H1 (cell line): ENCODE results near the gene BIRC7. TPM values are rescaled to one million over a fixed set of nuclear protein-coding genes. Genes with fewer than 3 reads are reported as not detected.

ENCODE experiments used
- CTCF ChIA-PET: fragments of 300-600 bp; sonication (Branson Sonifier 250); formaldehyde crosslinking; loops from one replicate; lab custom pipeline; 2021; ENCODE audit not compliant: partially characterized antibody; lab: Charles Lee
- POLR2A ChIA-PET: fragments of 300-600 bp; sonication (Branson Sonifier 250); formaldehyde crosslinking; loops from one replicate; lab custom pipeline; 2021; ENCODE audit warnings: inconsistent platforms; ENCODE audit not compliant: partially characterized antibody; lab: Charles Lee
- DNase-seq, 2 experiments: peaks; one replicate each; pipeline versions ENCODE4 v3.0.0 to v3.0.0-alpha.2; 2010 to 2022; ENCODE audit warnings: low spot score in 2 of 2, low read depth in 1 of 2, mixed read lengths in 1 of 2
- FAIRE-seq: peaks from 2 replicates; lab custom pipeline; 2011; peaks lifted over from hg19 to GRCh38; lab: Jason Lieb, UNC
- H2AFZ ChIP-seq: 2 replicates; pipeline ENCODE4 v1.8.1; 2012; ENCODE audit warnings: low read length, inconsistent platforms
- H2AK5ac ChIP-seq: 2 replicates; pipeline ENCODE4 v1.6.1; 2013; ENCODE audit warnings: low read depth, low read length
- H2BK120ac ChIP-seq: replicated peaks from 2 replicates; pipeline ENCODE3; 2013; ENCODE audit warnings: low read depth, low read length, inconsistent platforms
- H2BK12ac ChIP-seq: 2 replicates; pipeline ENCODE4 v1.6.1; 2013; ENCODE audit warnings: low read depth, low read length
- H2BK15ac ChIP-seq: 2 replicates; pipeline ENCODE4 v1.6.1; 2013; ENCODE audit warnings: low read length
- H2BK20ac ChIP-seq: 2 replicates; pipeline ENCODE4 v1.6.1; 2013; ENCODE audit warnings: low read length
- H2BK5ac ChIP-seq: 2 replicates; pipeline ENCODE4 v1.6.1; 2013; ENCODE audit warnings: low read depth, low read length
- H3K14ac ChIP-seq: 2 replicates; pipeline ENCODE4 v1.6.1; 2013; ENCODE audit warnings: inconsistent platforms; ENCODE audit not compliant: insufficient read length
- H3K18ac ChIP-seq: 2 replicates; pipeline ENCODE4 v1.6.1; 2013; ENCODE audit warnings: low read length; ENCODE audit errors: extremely low read depth
- H3K23ac ChIP-seq: 2 replicates; pipeline ENCODE4 v1.6.1; 2013; ENCODE audit warnings: inconsistent platforms; ENCODE audit not compliant: insufficient read length
- H3K23me2 ChIP-seq: 2 replicates; pipeline ENCODE4 v1.6.1; 2013; ENCODE audit warnings: low read depth, low read length
- H3K27ac ChIP-seq: 2 replicates; pipeline ENCODE4 v1.6.1; 2011; ENCODE audit warnings: low read depth, low read length, inconsistent platforms
- H3K27me3 ChIP-seq, 4 experiments: replicated peaks in 1 of 4; 1 replicate in 1 of 4; 2 replicates in 3 of 4; pipeline versions ENCODE4 v1.6.1 to v1.8.1; 2011 to 2013; ENCODE audit warnings: low read length in 3 of 4, mild to moderate bottlenecking in 3 of 4, inconsistent platforms in 2 of 4, mixed read lengths in 2 of 4, moderate library complexity in 1 of 4; ENCODE audit not compliant: control insufficient read depth in 3 of 4, insufficient read depth in 3 of 4; ENCODE audit errors: extremely low read depth in 1 of 4
- H3K36me3 ChIP-seq, 4 experiments: 2 replicates each; pipeline versions ENCODE4 v1.6.1 to v1.8.1; 2011 to 2013; ENCODE audit warnings: mild to moderate bottlenecking in 4 of 4, low read length in 3 of 4, moderate library complexity in 2 of 4, control low read depth in 1 of 4, inconsistent platforms in 1 of 4; ENCODE audit not compliant: insufficient read depth in 4 of 4, control insufficient read depth in 2 of 4
- H3K4ac ChIP-seq: replicated peaks from 2 replicates; pipeline ENCODE3; 2013; ENCODE audit warnings: low read length, low read depth, mixed read lengths, inconsistent platforms; ENCODE audit not compliant: insufficient read length
- H3K4me1 ChIP-seq, 4 experiments: replicated peaks in 1 of 4; 1 replicate in 1 of 4; 2 replicates in 3 of 4; pipeline versions ENCODE4 v1.6.1 to v1.8.1; 2011 to 2013; ENCODE audit warnings: low read length in 3 of 4, inconsistent platforms in 2 of 4, mixed read lengths in 1 of 4; ENCODE audit not compliant: insufficient read depth in 4 of 4, control insufficient read depth in 3 of 4
- H3K4me2 ChIP-seq, 2 experiments: 2 replicates each; pipeline versions ENCODE4 v1.6.1 to v1.8.1; 2011 to 2013; ENCODE audit warnings: low read depth in 2 of 2, low read length in 2 of 2, control low read depth in 1 of 2, inconsistent platforms in 1 of 2, mild to moderate bottlenecking in 1 of 2; ENCODE audit not compliant: insufficient read depth in 1 of 2
- H3K4me3 ChIP-seq, 4 experiments: fragments of 200-600, 300-600 bp in 1 of 4; sonication (generic), shearing (Covaris generic), sonication (Bioruptor Twin) in 1 of 4; 2 replicates each; pipeline versions ENCODE4 v1.5.1 to v1.8.1; 2011 to 2016; ENCODE audit warnings: low read length in 4 of 4, low read depth in 3 of 4, control low read depth in 2 of 4, inconsistent platforms in 2 of 4, mild to moderate bottlenecking in 2 of 4, mixed read lengths in 1 of 4, moderate library complexity in 1 of 4; ENCODE audit not compliant: insufficient read depth in 2 of 4; ENCODE audit errors: extremely low read depth in 1 of 4
- H3K56ac ChIP-seq: replicated peaks from 2 replicates; pipeline ENCODE3; 2013; ENCODE audit warnings: low read depth, mild to moderate bottlenecking, mixed read lengths, low read length, inconsistent platforms; ENCODE audit not compliant: insufficient read length
- H3K79me1 ChIP-seq: 2 replicates; pipeline ENCODE4 v1.6.1; 2013; ENCODE audit warnings: low read depth, low read length, control low read depth
- H3K79me2 ChIP-seq, 2 experiments: 2 replicates each; pipeline versions ENCODE4 v1.6.1 to v1.8.1; 2012 to 2013; ENCODE audit warnings: low read length in 2 of 2, mild to moderate bottlenecking in 2 of 2, inconsistent platforms in 1 of 2; ENCODE audit not compliant: insufficient read depth in 2 of 2, control insufficient read depth in 1 of 2
- H3K9ac ChIP-seq, 4 experiments: replicated peaks in 1 of 4; 1 replicate in 1 of 4; 2 replicates in 3 of 4; pipeline versions ENCODE4 v1.6.1 to v1.8.1; 2011 to 2013; ENCODE audit warnings: low read depth in 3 of 4, low read length in 3 of 4, control low read depth in 2 of 4, mild to moderate bottlenecking in 2 of 4, moderate library complexity in 2 of 4, inconsistent platforms in 1 of 4; ENCODE audit errors: extremely low read depth in 1 of 4
- H3K9me3 ChIP-seq, 2 experiments: 2 replicates each; pipeline versions ENCODE4 v1.6.1 to v1.8.1; 2012 to 2013; ENCODE audit warnings: mild to moderate bottlenecking in 2 of 2, moderate library complexity in 2 of 2, control low read depth in 1 of 2, inconsistent platforms in 1 of 2, low read depth in 1 of 2, low read length in 1 of 2, mixed read lengths in 1 of 2; ENCODE audit not compliant: insufficient read depth in 2 of 2
- H4K20me1 ChIP-seq, 2 experiments: replicated peaks in 1 of 2; 2 replicates each; pipeline versions ENCODE3 to v1.8.1; 2011 to 2013; ENCODE audit warnings: inconsistent platforms in 2 of 2, low read length in 2 of 2, mild to moderate bottlenecking in 1 of 2; ENCODE audit not compliant: insufficient read depth in 2 of 2, control insufficient read depth in 1 of 2
- H4K5ac ChIP-seq: 2 replicates; pipeline ENCODE4 v1.6.1; 2013; ENCODE audit warnings: low read length, low read depth, mixed read lengths, inconsistent platforms; ENCODE audit not compliant: insufficient read length
- H4K8ac ChIP-seq: 2 replicates; pipeline ENCODE4 v1.8.0; 2013; ENCODE audit warnings: mild to moderate bottlenecking, moderate library complexity, low read length, inconsistent platforms; ENCODE audit not compliant: insufficient read depth; ENCODE audit errors: extremely low read depth
- H4K91ac ChIP-seq: replicated peaks from 2 replicates; pipeline ENCODE3; 2013; ENCODE audit warnings: low read length, mixed read lengths, inconsistent platforms; ENCODE audit not compliant: insufficient read length
- CEBPB ChIP-seq: IDR thresholded peaks from 2 replicates; pipeline ENCODE4 v1.6.1; 2012; ENCODE audit warnings: low read depth, low read length
- CHD1 ChIP-seq: IDR thresholded peaks from 2 replicates; pipeline ENCODE4 v1.6.1; 2012; ENCODE audit warnings: low read depth, low read length, improper control_type of control experiment
- CREB1 ChIP-seq: IDR thresholded peaks from 2 replicates; pipeline ENCODE4 v1.6.1; 2012; ENCODE audit warnings: inconsistent platforms
- EP300 ChIP-seq, 2 experiments: IDR thresholded peaks; 1 replicate in 1 of 2; 2 replicates in 1 of 2; pipeline ENCODE4 v1.6.1; 2011 to 2012; ENCODE audit warnings: low read depth in 2 of 2, low read length in 2 of 2, mild to moderate bottlenecking in 2 of 2, borderline replicate concordance in 1 of 2, inconsistent platforms in 1 of 2, moderate library complexity in 1 of 2
- HDAC2 ChIP-seq, 2 experiments: fragments of 300-600 bp in 1 of 2; sonication (generic) in 1 of 2; IDR thresholded peaks; 2 replicates each; pipeline ENCODE4 v1.6.1; 2011 to 2012; ENCODE audit warnings: low read depth in 2 of 2, low read length in 2 of 2, mild to moderate bottlenecking in 2 of 2, moderate library complexity in 2 of 2, borderline replicate concordance in 1 of 2, inconsistent platforms in 1 of 2
- MAX ChIP-seq: IDR thresholded peaks from 2 replicates; pipeline ENCODE4 v1.6.1; 2012; ENCODE audit warnings: inconsistent platforms
- NANOG ChIP-seq: IDR thresholded peaks from 2 replicates; pipeline ENCODE4 v1.6.1; 2011; ENCODE audit warnings: low read length, low read depth, mild to moderate bottlenecking, inconsistent platforms; ENCODE audit not compliant: insufficient read depth, poor library complexity, severe bottlenecking
- NRF1 ChIP-seq: IDR thresholded peaks from 2 replicates; pipeline ENCODE4 v1.6.1; 2011; ENCODE audit warnings: mild to moderate bottlenecking, low read depth, low read length, improper control_type of control experiment
- SP1 ChIP-seq: IDR thresholded peaks from 2 replicates; pipeline ENCODE4 v1.6.1; 2011; ENCODE audit warnings: low read depth, low read length
- TAF7 ChIP-seq: optimal IDR thresholded peaks from 2 replicates; pipeline ENCODE3; 2011; ENCODE audit warnings: low read depth, mild to moderate bottlenecking, inconsistent platforms, low read length, moderate library complexity, borderline replicate concordance
- TEAD4 ChIP-seq: IDR thresholded peaks from 2 replicates; pipeline ENCODE4 v1.6.1; 2012; ENCODE audit warnings: low read depth, low read length, inconsistent platforms, mixed read lengths
- YY1 ChIP-seq: IDR thresholded peaks from 2 replicates; pipeline ENCODE4 v1.6.1; 2011; ENCODE audit warnings: low read depth, mild to moderate bottlenecking, low read length
- WGBS, 2 experiments: shearing (Covaris generic) in 1 of 2; methylation state at CpG; one replicate each; pipeline versions ENCODE4 v1.1.6 to v1.1.7; 2013 to 2015; ENCODE audit warnings: low lambda C conversion rate in 2 of 2, mixed read lengths in 2 of 2, inconsistent platforms in 1 of 2, low coverage in 1 of 2, missing lambda C conversion rate in 1 of 2; ENCODE audit not compliant: insufficient replicate concordance in 2 of 2, insufficient coverage in 1 of 2, insufficient read length in 1 of 2; ENCODE audit errors: extremely low coverage in 1 of 2, missing lambda C conversion rate in 1 of 2; 5-methylcytosine and 5-hydroxymethylcytosine counted together
- polyA plus RNA-seq, 7 experiments: library from polyadenylated mRNA; depleted of rRNA in 3 of 7; stranded (reverse) in 5 of 7; unstranded in 2 of 7; fragments of >200 nt in 5 of 7; fragments of 200-250 nt in 2 of 7; gene quantifications; 1 replicate in 5 of 7; 2 replicates in 1 of 7; 4 replicates in 1 of 7; pipeline versions ENCODE4 v1.2.1 to v1.2.3, GENCODE V29; 2011 to 2013; ENCODE audit warnings: missing spikeins in 2 of 7, mixed read lengths in 2 of 7
- total RNA-seq: library from RNA; stranded (reverse); fragmentation: NEBNext Ultra II Directional; extraction: Animal tissue kit (Norgen Biotek cat#: 25700); gene quantifications from 2 replicates; pipeline ENCODE4 v1.2.1, GENCODE V29; 2021

Gene BIRC7
- total and polyA plus RNA-seq, 2 of the 8 experiments (the other 6 are each of a cell fraction or from before 2014, with no cell fraction given), result 0.11 to 0.41 TPM

- 0 out of 2 replicates have a peak overlapping the region, but pooled peaks have one; percentile 65 for H2AFZ ChIP-seq
- TF ChIP-seq EP300 (IDR thresholded peaks at IDR 0.05; ENCODE audit: borderline replicate concordance in 1 of 2, low read depth in 2 of 2, low read length in 2 of 2) (no peak), CREB1 (peak; percentile 41; the same call in 1 of the 2 replicates), HDAC2 (IDR thresholded peaks at IDR 0.05; ENCODE audit: borderline replicate concordance in 1 of 2, low read depth in 2 of 2, low read length in 2 of 2) (0 out of 4 replicates have a peak, but pooled peaks of 1 of the 2 experiments have one; percentile 66), CEBPB (no peak), NRF1 (no peak), MAX (peak; percentile 76), NANOG (no peak), TEAD4 (no peak), SP1 (no peak), CHD1 (no peak), TAF7 (no peak), YY1 (0 out of 2 replicates have a peak, but pooled peaks have one; percentile 32)
Observed at GRCh38 chr20:63230800-63231268, 4.9 kb upstream of the BIRC7 start.

More at GRCh38 chr20:63230800-63231268, 4.9 kb upstream of the BIRC7 start:
- WGBS, 2 experiments, result 14% methylated on average over 16 of the region's 17 CpGs; no CpG with 5 or more reads in 1 of the 2 experiments
- Histone ChIP-seq H3K23ac (no peak overlapping the region), H3K23me2 (no peaks in the 10 kb centered on the region), H3K56ac (no peak overlapping the region), H4K5ac (no peak overlapping the region), H3K4me2 (peak overlapping the region; percentile 1 to 28; a peak in 2 of 4 replicates), H3K27me3 (peaks cover 0 to 3% (median 1%) of the 10 kb centered on the region in 4 experiments; a peak in 2 of 7 replicates), H2BK5ac (no peak overlapping the region), H4K91ac (peak overlapping the region; percentile 65), H2BK12ac (no peak overlapping the region; the same call in 1 of the 2 replicates), H3K9ac (no peak overlapping the region), H4K8ac (no peak overlapping the region; the same call in 1 of the 2 replicates), H3K4me3 (no peak overlapping the region), H3K36me3 (no peaks in the 10 kb centered on the region), H3K79me2 (no peaks in the 10 kb centered on the region), H3K9me3 (no peaks in the 10 kb centered on the region), H2AK5ac (no peak overlapping the region), H3K4me1 (peaks cover 14 to 40% (median 24%) of the 10 kb centered on the region in 4 experiments), H2BK120ac (no peak overlapping the region), H4K20me1 (no peaks in the 10 kb centered on the region), H2BK15ac (no peak overlapping the region), H3K14ac (no peak overlapping the region), H3K27ac (no peak overlapping the region), H3K79me1 (no peaks in the 10 kb centered on the region), H3K4ac (no peak overlapping the region), H2BK20ac (no peak overlapping the region), H3K18ac (peak overlapping the region; percentile 5; the same call in 1 of the 2 replicates)
- DNase-seq (peak in 1 of 2 experiments; percentile 77), FAIRE-seq (peak; percentile 60)
- CTCF ChIA-PET, result interaction anchor here (0.6 to 7.3 kb wide), 31 partner anchors 8 to 483 kb away, joined by 3 to 87 read pairs (median 4); partner anchors contain the start of genes COL20A1, NKAIN4 and YTHDF1
- POLR2A ChIA-PET, result interaction anchor here (0.6 to 1.8 kb wide), 5 partner anchors 24 to 159 kb away, joined by 3 to 6 read pairs (median 4); no protein-coding TSS in a partner anchor
